GM13977 (cell line): ENCODE data around the gene BTBD9.
A peak's percentile ranks its signal among the peaks of the same experiment; 100 is the strongest.

Source experiments
- DNase-seq: peaks from one replicate; pipeline ENCODE4 v3.0.0; 2012; ENCODE audit warnings: low spot score
- in situ Hi-C: fragments of 300-500 bp; cut with MboI; formaldehyde crosslinking; loops from one replicate; pipeline ENCODE4 v1.12.0; 2022; ENCODE audit warnings: low sequenced_read_pairs, low pct_unique_long_range_greater_than_20kb, mixed read lengths, inconsistent platforms; ENCODE audit not compliant: unreplicated experiment
- TF ChIP-seq, protein P1 (sequence below): IDR thresholded peaks from 2 replicates; pipeline ENCODE4 v1.5.1; 2012; ENCODE audit warnings: mild to moderate bottlenecking, control low read depth; ENCODE audit not compliant: insufficient read depth; ENCODE audit errors: extremely low read depth, missing control alignments

Gene BTBD9

DNA sequence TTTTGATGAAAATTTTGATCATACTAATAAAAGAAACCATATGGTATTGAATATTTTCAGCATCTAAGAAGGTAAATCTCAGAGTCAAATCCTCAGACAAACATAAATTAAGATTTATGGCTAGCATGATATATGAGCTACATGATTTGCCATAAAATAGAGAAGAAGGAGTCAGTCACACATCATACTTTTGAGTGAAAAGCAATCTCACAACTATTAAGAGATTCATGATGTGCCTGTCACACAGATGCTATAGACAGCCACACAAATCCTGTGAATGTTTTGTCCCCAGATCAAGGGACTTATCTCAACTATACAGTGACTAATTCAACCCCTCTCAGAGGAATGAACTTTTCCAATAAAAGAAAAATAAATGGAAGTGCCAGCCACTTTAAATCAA, 85.7 kb downstream of the BTBD9 start:
- no peak for DNase-seq
- TF ChIP-seq, protein P1, sequence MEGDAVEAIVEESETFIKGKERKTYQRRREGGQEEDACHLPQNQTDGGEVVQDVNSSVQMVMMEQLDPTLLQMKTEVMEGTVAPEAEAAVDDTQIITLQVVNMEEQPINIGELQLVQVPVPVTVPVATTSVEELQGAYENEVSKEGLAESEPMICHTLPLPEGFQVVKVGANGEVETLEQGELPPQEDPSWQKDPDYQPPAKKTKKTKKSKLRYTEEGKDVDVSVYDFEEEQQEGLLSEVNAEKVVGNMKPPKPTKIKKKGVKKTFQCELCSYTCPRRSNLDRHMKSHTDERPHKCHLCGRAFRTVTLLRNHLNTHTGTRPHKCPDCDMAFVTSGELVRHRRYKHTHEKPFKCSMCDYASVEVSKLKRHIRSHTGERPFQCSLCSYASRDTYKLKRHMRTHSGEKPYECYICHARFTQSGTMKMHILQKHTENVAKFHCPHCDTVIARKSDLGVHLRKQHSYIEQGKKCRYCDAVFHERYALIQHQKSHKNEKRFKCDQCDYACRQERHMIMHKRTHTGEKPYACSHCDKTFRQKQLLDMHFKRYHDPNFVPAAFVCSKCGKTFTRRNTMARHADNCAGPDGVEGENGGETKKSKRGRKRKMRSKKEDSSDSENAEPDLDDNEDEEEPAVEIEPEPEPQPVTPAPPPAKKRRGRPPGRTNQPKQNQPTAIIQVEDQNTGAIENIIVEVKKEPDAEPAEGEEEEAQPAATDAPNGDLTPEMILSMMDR: no peak
- in situ Hi-C loops: no loop called here

DNA sequence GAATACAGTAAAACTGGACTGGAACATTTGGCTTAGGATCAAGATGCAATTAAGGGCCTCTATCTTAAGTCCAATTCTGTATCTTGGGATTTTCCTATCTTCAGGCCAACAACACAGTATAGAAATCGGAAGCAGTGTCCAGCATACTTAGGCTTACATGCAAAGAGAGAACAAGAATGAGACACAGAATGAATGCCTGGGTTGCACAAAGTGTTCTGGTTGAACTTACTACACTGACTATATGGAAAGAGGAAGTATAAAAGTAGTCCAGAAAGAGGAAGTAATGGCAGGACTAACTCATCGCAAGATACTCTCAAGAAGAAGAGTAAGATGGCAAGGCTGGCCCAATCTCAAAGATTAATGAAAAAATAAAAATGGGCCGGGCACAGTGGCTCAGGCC, 87.6 kb downstream of the BTBD9 start:
- in situ Hi-C loops: no loop called here
- DNase-seq: peak; percentile 57

GRCh38 chr6:38549795-38550194, 89.9 kb downstream of the BTBD9 start:
- TF ChIP-seq, protein P1: no peak
- in situ Hi-C loops: no loop called here
- DNase-seq: no peak

More for the DNA sequence above, 87.6 kb downstream of the BTBD9 start:
- TF ChIP-seq, protein P1: no peak

DNA sequence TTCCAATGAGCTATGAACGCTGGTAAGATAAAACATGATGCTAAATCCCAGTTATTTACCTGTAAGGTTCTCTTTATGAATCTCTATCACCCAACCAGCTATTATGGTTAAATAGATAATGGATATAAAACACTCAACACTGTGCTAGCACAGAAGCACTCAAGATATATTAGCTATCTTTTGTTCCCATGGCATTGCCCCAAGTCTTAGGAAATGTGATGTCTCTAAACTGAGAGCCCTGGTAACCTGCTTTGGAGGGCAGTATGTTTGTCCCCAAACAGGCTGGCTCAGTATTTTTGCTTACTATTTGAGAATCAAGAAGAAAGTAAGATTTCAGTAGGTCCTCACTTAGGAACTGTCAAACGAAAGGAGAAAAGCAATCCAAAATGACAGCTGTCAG, 90.5 kb downstream of the BTBD9 start:
- in situ Hi-C loops: no loop called here
- DNase-seq: no peak
- TF ChIP-seq, protein P1: no peak

GRCh38 chr6:38543022-38543421, 96.7 kb downstream of the BTBD9 start:
- in situ Hi-C loops: no loop called here
- TF ChIP-seq, protein P1: no peak
- DNase-seq: no peak

GRCh38 chr6:38542031-38542430, 97.7 kb downstream of the BTBD9 start:
- no peak for DNase-seq
- TF ChIP-seq, protein P1: no peak
- in situ Hi-C loops: no loop called here

- in situ Hi-C loops: no loop called here
- TF ChIP-seq, protein P1: no peak
- no peak for DNase-seq
Observed at GRCh38 chr6:38533064-38533463, 106.7 kb downstream of the BTBD9 start.
